ENCODE data around the gene TEX26.
"Not testable (repeated sequence)": the region's sequence is repeated elsewhere in the genome, so short reads cannot be mapped to it uniquely, and the experiment has no call there.

The TEX26 gene

GRCh38 chr13:30926781-30927180 is 5.7 kb upstream of the TEX26 start:
- H3K36me3 Mint-ChIP-seq (ENCODE audit: insufficient read depth) = no peaks in the 10 kb centered on the region
- DNase-seq (ENCODE audit: low spot score in 2 of 2) (no peak), ATAC-seq (replicated peaks; ENCODE audit: extremely low read depth, poor library complexity, severe bottlenecking) (no peak)
- peaks cover 5% of the 10 kb centered on the region for H3K4me1 Mint-ChIP-seq
- H3K9me3 Mint-ChIP-seq = no peaks in the 10 kb centered on the region
- no peak overlapping the region for H3K27ac Mint-ChIP-seq (ENCODE audit: low read depth)
- no peak overlapping the region for H3K4me3 Mint-ChIP-seq
- peaks cover 51% of the 10 kb centered on the region for H3K27me3 Mint-ChIP-seq

- H3K9me3 Mint-ChIP-seq; H3K4me3 Mint-ChIP-seq; ATAC-seq (replicated peaks; ENCODE audit: extremely low read depth, poor library complexity, severe bottlenecking); DNase-seq (ENCODE audit: low spot score in 2 of 2); H3K27ac Mint-ChIP-seq (ENCODE audit: low read depth); H3K4me1 Mint-ChIP-seq; H3K36me3 Mint-ChIP-seq (ENCODE audit: insufficient read depth): not testable (repeated sequence)
- H3K27me3 Mint-ChIP-seq = peaks cover 52% of the 10 kb centered on the region
Measured at GRCh38 chr13:30927188-30927587, 5.3 kb upstream of the TEX26 start.

GRCh38 chr13:30927595-30927994 is 4.9 kb upstream of the TEX26 start:
- H3K4me3 Mint-ChIP-seq = no peak overlapping the region
- no peak for ATAC-seq (replicated peaks; ENCODE audit: extremely low read depth, poor library complexity, severe bottlenecking)
- peaks cover 5% of the 10 kb centered on the region for H3K4me1 Mint-ChIP-seq
- no peak overlapping the region for H3K27ac Mint-ChIP-seq (ENCODE audit: low read depth)
- DNase-seq (ENCODE audit: low spot score in 2 of 2) = no peak
- peaks cover 55% of the 10 kb centered on the region for H3K27me3 Mint-ChIP-seq
- no peaks in the 10 kb centered on the region for H3K9me3 Mint-ChIP-seq
- no peaks in the 10 kb centered on the region for H3K36me3 Mint-ChIP-seq (ENCODE audit: insufficient read depth)

- Mint-ChIP-seq H3K9me3 (no peaks in the 10 kb centered on the region), H3K36me3 (ENCODE audit: insufficient read depth) (no peaks in the 10 kb centered on the region), H3K4me1 (peaks cover 5% of the 10 kb centered on the region), H3K4me3 (no peak overlapping the region), H3K27ac (ENCODE audit: low read depth) (no peak overlapping the region), H3K27me3 (peaks cover 57% of the 10 kb centered on the region)
- ATAC-seq (replicated peaks; ENCODE audit: extremely low read depth, poor library complexity, severe bottlenecking) = no peak
- no peak for DNase-seq (ENCODE audit: low spot score in 2 of 2)
Measured at GRCh38 chr13:30928978-30929377, 3.5 kb upstream of the TEX26 start.

- ATAC-seq (replicated peaks; ENCODE audit: extremely low read depth, poor library complexity, severe bottlenecking) = no peak
- Mint-ChIP-seq H3K27ac (ENCODE audit: low read depth) (no peak overlapping the region), H3K4me1 (no peaks in the 10 kb centered on the region), H3K27me3 (peaks cover 87% of the 10 kb centered on the region), H3K4me3 (no peak overlapping the region), H3K9me3 (peaks cover 4% of the 10 kb centered on the region), H3K36me3 (ENCODE audit: insufficient read depth) (no peaks in the 10 kb centered on the region)
- no peak for DNase-seq (ENCODE audit: low spot score in 2 of 2)
Measured at GRCh38 chr13:30933354-30933670, 856 bp downstream of the TEX26 start.

GRCh38 chr13:30934381-30934780 is 1.9 kb downstream of the TEX26 start:
- DNase-seq (ENCODE audit: low spot score in 2 of 2) = no peak
- Mint-ChIP-seq H3K27me3 (peaks cover 76% of the 10 kb centered on the region), H3K36me3 (ENCODE audit: insufficient read depth) (no peaks in the 10 kb centered on the region), H3K4me3 (no peak overlapping the region), H3K9me3 (peaks cover 4% of the 10 kb centered on the region), H3K4me1 (no peaks in the 10 kb centered on the region), H3K27ac (ENCODE audit: low read depth) (no peak overlapping the region)
- no peak for ATAC-seq (replicated peaks; ENCODE audit: extremely low read depth, poor library complexity, severe bottlenecking)

- H3K36me3 Mint-ChIP-seq (ENCODE audit: insufficient read depth) = no peaks in the 10 kb centered on the region
- peaks cover 4% of the 10 kb centered on the region for H3K9me3 Mint-ChIP-seq
- no peak for DNase-seq (ENCODE audit: low spot score in 2 of 2)
- H3K4me1 Mint-ChIP-seq = no peaks in the 10 kb centered on the region
- H3K27ac Mint-ChIP-seq (ENCODE audit: low read depth) = no peak overlapping the region
- ATAC-seq (replicated peaks; ENCODE audit: extremely low read depth, poor library complexity, severe bottlenecking) = no peak
- peaks cover 72% of the 10 kb centered on the region for H3K27me3 Mint-ChIP-seq
- no peak overlapping the region for H3K4me3 Mint-ChIP-seq
Measured at GRCh38 chr13:30934803-30935202, 2.3 kb downstream of the TEX26 start.

GRCh38 chr13:30936971-30937370 is 4.5 kb downstream of the TEX26 start:
- no peaks in the 10 kb centered on the region for H3K36me3 Mint-ChIP-seq (ENCODE audit: insufficient read depth)
- H3K27me3 Mint-ChIP-seq = peaks cover 51% of the 10 kb centered on the region
- H3K27ac Mint-ChIP-seq (ENCODE audit: low read depth) = no peak overlapping the region
- H3K4me3 Mint-ChIP-seq = no peak overlapping the region
- ATAC-seq (replicated peaks; ENCODE audit: extremely low read depth, poor library complexity, severe bottlenecking) (no peak), DNase-seq (ENCODE audit: low spot score in 2 of 2) (no peak)
- H3K4me1 Mint-ChIP-seq = no peaks in the 10 kb centered on the region
- peaks cover 4% of the 10 kb centered on the region for H3K9me3 Mint-ChIP-seq

- Mint-ChIP-seq H3K27me3 (peaks cover 49% of the 10 kb centered on the region), H3K4me3 (no peak overlapping the region), H3K36me3 (ENCODE audit: insufficient read depth) (no peaks in the 10 kb centered on the region)
Measured at GRCh38 chr13:30943881-30944280, 11.4 kb downstream of the TEX26 start.

GRCh38 chr13:30957258-30957943 is 24.9 kb downstream of the TEX26 start:
- DNase-seq (ENCODE audit: low spot score in 2 of 2) (no peak), ATAC-seq (replicated peaks; ENCODE audit: extremely low read depth, poor library complexity, severe bottlenecking) (no peak)
- H3K9me3 Mint-ChIP-seq = peaks cover 10% of the 10 kb centered on the region
- H3K4me3 Mint-ChIP-seq = no peak overlapping the region
- H3K27me3 Mint-ChIP-seq = peaks cover 83% of the 10 kb centered on the region
- no peaks in the 10 kb centered on the region for H3K36me3 Mint-ChIP-seq (ENCODE audit: insufficient read depth)
- H3K27ac Mint-ChIP-seq (ENCODE audit: low read depth) = no peak overlapping the region
- H3K4me1 Mint-ChIP-seq = no peaks in the 10 kb centered on the region

More at GRCh38 chr13:30943881-30944280, 11.4 kb downstream of the TEX26 start:
- Mint-ChIP-seq H3K27ac (ENCODE audit: low read depth) (no peak overlapping the region), H3K9me3 (peaks cover 14% of the 10 kb centered on the region), H3K4me1 (no peaks in the 10 kb centered on the region)
- ATAC-seq (replicated peaks; ENCODE audit: extremely low read depth, poor library complexity, severe bottlenecking) = no peak
- DNase-seq (ENCODE audit: low spot score in 2 of 2) = no peak

GRCh38 chr13:30959678-30960077 is 27.2 kb downstream of the TEX26 start:
- no peak overlapping the region for H3K4me3 Mint-ChIP-seq
- H3K9me3 Mint-ChIP-seq = peaks cover 10% of the 10 kb centered on the region
- ATAC-seq (replicated peaks; ENCODE audit: extremely low read depth, poor library complexity, severe bottlenecking) (no peak), DNase-seq (ENCODE audit: low spot score in 2 of 2) (no peak)
- peaks cover 87% of the 10 kb centered on the region for H3K27me3 Mint-ChIP-seq
- no peak overlapping the region for H3K27ac Mint-ChIP-seq (ENCODE audit: low read depth)
- H3K4me1 Mint-ChIP-seq = no peaks in the 10 kb centered on the region
- no peaks in the 10 kb centered on the region for H3K36me3 Mint-ChIP-seq (ENCODE audit: insufficient read depth)

- peaks cover 10% of the 10 kb centered on the region for H3K9me3 Mint-ChIP-seq
- no peaks in the 10 kb centered on the region for H3K36me3 Mint-ChIP-seq (ENCODE audit: insufficient read depth)
- H3K27ac Mint-ChIP-seq (ENCODE audit: low read depth) = no peak overlapping the region
- no peak overlapping the region for H3K4me3 Mint-ChIP-seq
- ATAC-seq (replicated peaks; ENCODE audit: extremely low read depth, poor library complexity, severe bottlenecking) (no peak), DNase-seq (ENCODE audit: low spot score in 2 of 2) (no peak)
- H3K4me1 Mint-ChIP-seq = no peaks in the 10 kb centered on the region
- peaks cover 79% of the 10 kb centered on the region for H3K27me3 Mint-ChIP-seq
Measured at GRCh38 chr13:30963791-30964190, 31.3 kb downstream of the TEX26 start.

- peaks cover 10% of the 10 kb centered on the region for H3K9me3 Mint-ChIP-seq
- no peaks in the 10 kb centered on the region for H3K36me3 Mint-ChIP-seq (ENCODE audit: insufficient read depth)
- no peak for DNase-seq (ENCODE audit: low spot score in 2 of 2)
- no peaks in the 10 kb centered on the region for H3K4me1 Mint-ChIP-seq
- H3K27ac Mint-ChIP-seq (ENCODE audit: low read depth) = no peak overlapping the region
- ATAC-seq (replicated peaks; ENCODE audit: extremely low read depth, poor library complexity, severe bottlenecking) = no peak
- no peak overlapping the region for H3K4me3 Mint-ChIP-seq
- H3K27me3 Mint-ChIP-seq = peaks cover 73% of the 10 kb centered on the region
Measured at GRCh38 chr13:30965380-30965779, 32.9 kb downstream of the TEX26 start.
